Muscle layer of colon (tissue), 2 donors: ENCODE data around the gene AGAP3.
A peak's percentile ranks its signal among the peaks of the same experiment; 100 is the strongest.

Source experiments
- H3K27ac ChIP-seq: one replicate; pipeline ENCODE4 v1.7.0; 2013; ENCODE audit warnings: low read depth, mild to moderate bottlenecking, low read length, moderate library complexity
- H3K27me3 ChIP-seq, 2 donors: one replicate each; pipeline ENCODE4 v1.7.0; 2013; ENCODE audit warnings: low read length in 2 of 2, mild to moderate bottlenecking in 2 of 2; ENCODE audit not compliant: insufficient read depth in 2 of 2, control insufficient read depth in 1 of 2
- H3K36me3 ChIP-seq: one replicate; pipeline ENCODE4 v1.7.0; 2013; ENCODE audit warnings: mild to moderate bottlenecking, low read length; ENCODE audit not compliant: insufficient read depth
- H3K4me1 ChIP-seq: one replicate; pipeline ENCODE4 v1.7.0; 2013; ENCODE audit warnings: mild to moderate bottlenecking, low read length; ENCODE audit not compliant: insufficient read depth
- H3K4me3 ChIP-seq, 2 donors: one replicate each; pipeline ENCODE4 v1.7.0; 2013; ENCODE audit warnings: low read length in 2 of 2, low read depth in 1 of 2, mild to moderate bottlenecking in 1 of 2, moderate library complexity in 1 of 2
- H3K9ac ChIP-seq: one replicate; pipeline ENCODE4 v1.7.0; 2013; ENCODE audit warnings: low read length
- H3K9me3 ChIP-seq: one replicate; pipeline ENCODE4 v1.7.0; 2013; ENCODE audit warnings: mild to moderate bottlenecking, low read length
- donor health status: abdominal sarcoma.
- donor health status: Adenocarcinoma of cecum.

AGAP3 gene

GRCh38 chr7:151125470-151125845, 39.2 kb downstream of the AGAP3 start:
- Histone ChIP-seq H3K4me1 (peaks cover 17% of the 10 kb centered on the region), H3K27me3 (no peaks in the 10 kb centered on the region), H3K9me3 (no peaks in the 10 kb centered on the region), H3K27ac (no peak overlapping the region), H3K9ac (no peak overlapping the region), H3K4me3 (peak overlapping the region in 1 of 2 donors; percentile 49), H3K36me3 (peaks cover 39% of the 10 kb centered on the region)

GRCh38 chr7:151125846-151126481, 39.7 kb downstream of the AGAP3 start:
- Histone ChIP-seq H3K9me3 (no peaks in the 10 kb centered on the region), H3K27ac (no peak overlapping the region), H3K4me3 (peak overlapping the region in 1 of 2 donors; percentile 49), H3K27me3 (no peaks in the 10 kb centered on the region), H3K36me3 (peaks cover 39% of the 10 kb centered on the region), H3K9ac (no peak overlapping the region), H3K4me1 (peaks cover 17% of the 10 kb centered on the region)

- H3K27ac ChIP-seq = no peak overlapping the region
Measured at GRCh38 chr7:151126491-151127137, 40.3 kb downstream of the AGAP3 start.

GRCh38 chr7:151128144-151128543, 41.9 kb downstream of the AGAP3 start:
- Histone ChIP-seq H3K9me3 (no peaks in the 10 kb centered on the region), H3K27me3 (no peaks in the 10 kb centered on the region), H3K4me1 (peaks cover 17% of the 10 kb centered on the region), H3K4me3 (no peak overlapping the region), H3K27ac (no peak overlapping the region), H3K36me3 (peaks cover 46% of the 10 kb centered on the region), H3K9ac (no peak overlapping the region)

More at GRCh38 chr7:151126491-151127137, 40.3 kb downstream of the AGAP3 start:
- Histone ChIP-seq H3K9me3 (no peaks in the 10 kb centered on the region), H3K4me1 (peaks cover 17% of the 10 kb centered on the region), H3K27me3 (no peaks in the 10 kb centered on the region), H3K4me3 (no peak overlapping the region), H3K9ac (no peak overlapping the region), H3K36me3 (peaks cover 41% of the 10 kb centered on the region)

- Histone ChIP-seq H3K27me3 (no peaks in the 10 kb centered on the region), H3K4me3 (no peak overlapping the region), H3K9ac (no peak overlapping the region), H3K4me1 (peaks cover 17% of the 10 kb centered on the region), H3K36me3 (peaks cover 49% of the 10 kb centered on the region), H3K27ac (no peak overlapping the region), H3K9me3 (no peaks in the 10 kb centered on the region)
Measured at GRCh38 chr7:151128716-151129115, 42.4 kb downstream of the AGAP3 start.

- Histone ChIP-seq H3K27me3 (no peaks in the 10 kb centered on the region), H3K36me3 (peaks cover 52% of the 10 kb centered on the region), H3K4me1 (peaks cover 13% of the 10 kb centered on the region), H3K27ac (no peak overlapping the region), H3K9ac (no peak overlapping the region), H3K4me3 (no peak overlapping the region), H3K9me3 (no peaks in the 10 kb centered on the region)
Measured at GRCh38 chr7:151129117-151129959, 43.1 kb downstream of the AGAP3 start.

- H3K27me3 ChIP-seq = no peaks in the 10 kb centered on the region
- no peak overlapping the region for H3K4me3 ChIP-seq
- no peak overlapping the region for H3K27ac ChIP-seq
- no peaks in the 10 kb centered on the region for H3K9me3 ChIP-seq
- H3K36me3 ChIP-seq = peaks cover 52% of the 10 kb centered on the region
- H3K9ac ChIP-seq = no peak overlapping the region
- H3K4me1 ChIP-seq = peaks cover 7% of the 10 kb centered on the region
Measured at GRCh38 chr7:151129960-151130591, 43.8 kb downstream of the AGAP3 start.

- Histone ChIP-seq H3K36me3 (peaks cover 59% of the 10 kb centered on the region), H3K9ac (no peak overlapping the region), H3K4me1 (no peaks in the 10 kb centered on the region), H3K27ac (no peak overlapping the region), H3K4me3 (no peak overlapping the region), H3K27me3 (no peaks in the 10 kb centered on the region), H3K9me3 (no peaks in the 10 kb centered on the region)
Measured at GRCh38 chr7:151130741-151131157, 44.5 kb downstream of the AGAP3 start.

- Histone ChIP-seq H3K9ac (no peak overlapping the region), H3K36me3 (peaks cover 64% of the 10 kb centered on the region), H3K4me1 (no peaks in the 10 kb centered on the region), H3K27ac (no peak overlapping the region), H3K27me3 (no peaks in the 10 kb centered on the region), H3K4me3 (no peak overlapping the region), H3K9me3 (no peaks in the 10 kb centered on the region)
Measured at GRCh38 chr7:151131224-151131591, 44.9 kb downstream of the AGAP3 start.

GRCh38 chr7:151131592-151132293, 45.5 kb downstream of the AGAP3 start:
- no peak overlapping the region for H3K4me3 ChIP-seq
- H3K27me3 ChIP-seq = no peaks in the 10 kb centered on the region
- no peaks in the 10 kb centered on the region for H3K4me1 ChIP-seq
- H3K36me3 ChIP-seq = peaks cover 69% of the 10 kb centered on the region
- H3K9me3 ChIP-seq = no peaks in the 10 kb centered on the region
- no peak overlapping the region for H3K9ac ChIP-seq
- no peak overlapping the region for H3K27ac ChIP-seq
